Activated T-helper 2 cell treated with anti-CD3 and anti-CD28 coated beads, Interferon-gamma antibody, Interleukin-2, Interleukin-4, amounts not matched to agents 10 μg/mL and 5 μg/mL and 100 μg/mL, durations not matched to agents 14 hours and 24 hours and 36 hours (primary cell): ENCODE data around the gene LRRC4B. TPM values are rescaled to one million over a fixed set of nuclear protein-coding genes. Genes with fewer than 3 reads are reported as not detected.

Experiments used
- DNase-seq: peaks from one replicate; pipeline ENCODE4 v3.0.0; 2021; ENCODE audit warnings: low spot score
- H3K27ac Mint-ChIP-seq: one replicate; pipeline ENCODE4 v1.8.0; 2021; ENCODE audit warnings: mixed read lengths
- H3K27me3 Mint-ChIP-seq: one replicate; pipeline ENCODE4 v1.8.0; 2021; ENCODE audit warnings: low read depth, mixed read lengths
- H3K36me3 Mint-ChIP-seq: one replicate; pipeline ENCODE4 v1.8.0; 2021; ENCODE audit warnings: low read depth, mixed read lengths
- H3K4me1 Mint-ChIP-seq: one replicate; pipeline ENCODE4 v1.8.0; 2021; ENCODE audit warnings: low read depth, mixed read lengths
- H3K4me3 Mint-ChIP-seq: one replicate; pipeline ENCODE4 v1.8.0; 2021; ENCODE audit warnings: low read depth, mild to moderate bottlenecking, moderate library complexity, mixed read lengths
- H3K9me3 Mint-ChIP-seq: one replicate; pipeline ENCODE4 v1.8.0; 2021; ENCODE audit warnings: mixed read lengths
- intact Hi-C: fragments of 100-400 bp; cut with micrococcal nuclease; formaldehyde crosslinking; loops from one replicate; pipeline ENCODE4 v1.15.1; 2023
- total RNA-seq: library from RNA; stranded (reverse); gene quantifications from 2 replicates; pipeline ENCODE4 v1.2.3, GENCODE V29; 2022

The LRRC4B gene
- total RNA-seq, 1 donor from 2014 or later = not detected

GRCh38 chr19:50486823-50487515, 81.3 kb downstream of the LRRC4B start:
- Mint-ChIP-seq H3K9me3 (peaks cover 6% of the 10 kb centered on the region), H3K27me3 (peaks cover 6% of the 10 kb centered on the region), H3K4me3 (no peak overlapping the region), H3K27ac (no peak overlapping the region), H3K36me3 (peaks cover 35% of the 10 kb centered on the region), H3K4me1 (peaks cover 6% of the 10 kb centered on the region)
- DNase-seq = peak; percentile 39
- intact Hi-C loops = no loop called here

GRCh38 chr19:50485284-50485955, 82.8 kb downstream of the LRRC4B start:
- peaks cover 42% of the 10 kb centered on the region for H3K36me3 Mint-ChIP-seq
- H3K4me1 Mint-ChIP-seq = no peaks in the 10 kb centered on the region
- peaks cover 6% of the 10 kb centered on the region for H3K9me3 Mint-ChIP-seq
- H3K4me3 Mint-ChIP-seq = no peak overlapping the region
- no peak overlapping the region for H3K27ac Mint-ChIP-seq
- intact Hi-C loops = no loop called here
- H3K27me3 Mint-ChIP-seq = no peaks in the 10 kb centered on the region
- DNase-seq = no peak

GRCh38 chr19:50482916-50483315, 85.3 kb downstream of the LRRC4B start:
- H3K27me3 Mint-ChIP-seq = no peaks in the 10 kb centered on the region
- H3K4me3 Mint-ChIP-seq = no peak overlapping the region
- H3K36me3 Mint-ChIP-seq = peaks cover 55% of the 10 kb centered on the region
- intact Hi-C loops = no loop called here
- H3K27ac Mint-ChIP-seq = no peak overlapping the region
- H3K4me1 Mint-ChIP-seq = no peaks in the 10 kb centered on the region
- no peak for DNase-seq
- H3K9me3 Mint-ChIP-seq = peaks cover 6% of the 10 kb centered on the region

GRCh38 chr19:50482271-50482855, 85.9 kb downstream of the LRRC4B start:
- Mint-ChIP-seq H3K9me3 (peaks cover 6% of the 10 kb centered on the region), H3K4me1 (peaks cover 5% of the 10 kb centered on the region), H3K4me3 (no peak overlapping the region), H3K36me3 (peaks cover 60% of the 10 kb centered on the region), H3K27me3 (no peaks in the 10 kb centered on the region), H3K27ac (no peak overlapping the region)
- intact Hi-C loops = no loop called here
- no peak for DNase-seq

GRCh38 chr19:50481351-50482149, 86.7 kb downstream of the LRRC4B start:
- Mint-ChIP-seq H3K36me3 (peaks cover 61% of the 10 kb centered on the region), H3K9me3 (peaks cover 2% of the 10 kb centered on the region), H3K4me1 (peaks cover 9% of the 10 kb centered on the region), H3K27me3 (no peaks in the 10 kb centered on the region), H3K4me3 (no peak overlapping the region), H3K27ac (no peak overlapping the region)
- no peak for DNase-seq
- intact Hi-C loops = no loop called here

- Mint-ChIP-seq H3K4me3 (no peak overlapping the region), H3K27ac (no peak overlapping the region), H3K36me3 (peaks cover 57% of the 10 kb centered on the region), H3K9me3 (no peaks in the 10 kb centered on the region), H3K4me1 (peaks cover 10% of the 10 kb centered on the region), H3K27me3 (no peaks in the 10 kb centered on the region)
- no peak for DNase-seq
- intact Hi-C loops = no loop called here
Measured at GRCh38 chr19:50480281-50481111, 87.7 kb downstream of the LRRC4B start.

- peaks cover 10% of the 10 kb centered on the region for H3K4me1 Mint-ChIP-seq
Measured at GRCh38 chr19:50479761-50480251, 88.4 kb downstream of the LRRC4B start.

GRCh38 chr19:50478901-50479715, 89.1 kb downstream of the LRRC4B start:
- DNase-seq = no peak
- Mint-ChIP-seq H3K9me3 (no peaks in the 10 kb centered on the region), H3K4me3 (no peak overlapping the region), H3K27me3 (no peaks in the 10 kb centered on the region), H3K27ac (no peak overlapping the region), H3K4me1 (peaks cover 10% of the 10 kb centered on the region), H3K36me3 (peaks cover 44% of the 10 kb centered on the region)
- intact Hi-C loops = no loop called here

More at GRCh38 chr19:50479761-50480251, 88.4 kb downstream of the LRRC4B start:
- Mint-ChIP-seq H3K9me3 (no peaks in the 10 kb centered on the region), H3K36me3 (peaks cover 50% of the 10 kb centered on the region), H3K27me3 (no peaks in the 10 kb centered on the region), H3K27ac (no peak overlapping the region), H3K4me3 (no peak overlapping the region)
- intact Hi-C loops = no loop called here
- DNase-seq = no peak

GRCh38 chr19:50477751-50478515, 90.3 kb downstream of the LRRC4B start:
- peaks cover 38% of the 10 kb centered on the region for H3K36me3 Mint-ChIP-seq

GRCh38 chr19:50476907-50477238, 91.4 kb downstream of the LRRC4B start:
- Mint-ChIP-seq H3K9me3 (no peaks in the 10 kb centered on the region), H3K4me1 (peaks cover 10% of the 10 kb centered on the region), H3K27me3 (no peaks in the 10 kb centered on the region), H3K36me3 (peaks cover 32% of the 10 kb centered on the region), H3K27ac (peak overlapping the region; percentile 77), H3K4me3 (peak overlapping the region; percentile 99)
- intact Hi-C loops = loop anchor here (1.0 kb wide), 2 partner anchors 34 to 120 kb away; partner anchors contain the start of gene JOSD2
- DNase-seq = no peak

More at GRCh38 chr19:50477751-50478515, 90.3 kb downstream of the LRRC4B start:
- peaks cover 10% of the 10 kb centered on the region for H3K4me1 Mint-ChIP-seq
- H3K27me3 Mint-ChIP-seq = no peaks in the 10 kb centered on the region
- peak overlapping the region; percentile 99 for H3K4me3 Mint-ChIP-seq
- intact Hi-C loops = no loop called here
- no peak for DNase-seq
- no peaks in the 10 kb centered on the region for H3K9me3 Mint-ChIP-seq
- peak overlapping the region; percentile 21 for H3K27ac Mint-ChIP-seq
